Thyroid gland (tissue), 4 donors: ENCODE data around the gene PLEKHH1. TPM values are rescaled to one million over a fixed set of nuclear protein-coding genes. Genes with fewer than 3 reads are reported as not detected.
A peak's percentile ranks its signal among the peaks of the same experiment; 100 is the strongest.

ENCODE experiments used
- DNase-seq, 2 donors: peaks; one replicate each; pipeline ENCODE4 v3.0.0-alpha.2; 2019
- H3K27ac ChIP-seq, 3 donors: fragments of 200-600 bp; sonication (generic); 1 replicate in 2 of 3; 2 replicates in 1 of 3; pipeline ENCODE4 v1.5.1; 2016 to 2019; ENCODE audit warnings: mild to moderate bottlenecking in 1 of 3, moderate library complexity in 1 of 3
- H3K27me3 ChIP-seq: fragments of 200-600 bp; sonication (generic); one replicate; pipeline ENCODE4 v1.5.1; 2019
- H3K36me3 ChIP-seq, 2 donors: fragments of 200-600 bp; sonication (generic); one replicate each; pipeline ENCODE4 v1.5.1; 2016 to 2019
- H3K4me1 ChIP-seq, 2 donors: fragments of 200-600 bp; sonication (generic); one replicate each; pipeline ENCODE4 v1.5.1; 2017 to 2019
- H3K4me3 ChIP-seq, 3 donors: fragments of 200-600 bp; sonication (generic); replicated peaks in 1 of 3; 1 replicate in 2 of 3; 2 replicates in 1 of 3; pipeline ENCODE4 v1.5.1; 2016; ENCODE audit warnings: mild to moderate bottlenecking in 1 of 3
- H3K9me3 ChIP-seq: fragments of 200-600 bp; sonication (generic); one replicate; pipeline ENCODE4 v1.5.1; 2017
- POLR2A ChIP-seq, 2 donors: fragments of 450-650 bp; IDR thresholded peaks; one replicate each; pipeline ENCODE4 v1.6.1; 2017; ENCODE audit warnings: antibody characterized with exemption in 2 of 2, mild to moderate bottlenecking in 2 of 2, moderate library complexity in 1 of 2
- WGBS, 2 donors: methylation state at CpG; one replicate each; pipeline ENCODE4 v1.1.5; 2017; 5-methylcytosine and 5-hydroxymethylcytosine counted together
- intact Hi-C: fragments of 100-400 bp; cut with DNase I; formaldehyde crosslinking; loops from one replicate; pipeline ENCODE4 v1.15.1; 2023
- total RNA-seq, 4 donors: library from RNA; depleted of rRNA; stranded (reverse); fragments of >200 nt; gene quantifications; one replicate each; pipeline ENCODE4 v1.2.3, GENCODE V29; 2016
- TF ChIP-seq, protein P1 (sequence below), 6 experiments: fragments of 200-600 bp in 3 of 6; fragments of 450-650 bp in 3 of 6; sonication (generic) in 3 of 6; IDR thresholded peaks; one replicate each; pipeline ENCODE4 v1.5.1; 2016 to 2019; ENCODE audit warnings: antibody characterized with exemption in 6 of 6, mild to moderate bottlenecking in 2 of 6, inconsistent platforms in 1 of 6, moderate library complexity in 1 of 6

Gene PLEKHH1
- total RNA-seq, 4 donors from 2014 or later: 225 to 336 (median 241) TPM

DNA sequence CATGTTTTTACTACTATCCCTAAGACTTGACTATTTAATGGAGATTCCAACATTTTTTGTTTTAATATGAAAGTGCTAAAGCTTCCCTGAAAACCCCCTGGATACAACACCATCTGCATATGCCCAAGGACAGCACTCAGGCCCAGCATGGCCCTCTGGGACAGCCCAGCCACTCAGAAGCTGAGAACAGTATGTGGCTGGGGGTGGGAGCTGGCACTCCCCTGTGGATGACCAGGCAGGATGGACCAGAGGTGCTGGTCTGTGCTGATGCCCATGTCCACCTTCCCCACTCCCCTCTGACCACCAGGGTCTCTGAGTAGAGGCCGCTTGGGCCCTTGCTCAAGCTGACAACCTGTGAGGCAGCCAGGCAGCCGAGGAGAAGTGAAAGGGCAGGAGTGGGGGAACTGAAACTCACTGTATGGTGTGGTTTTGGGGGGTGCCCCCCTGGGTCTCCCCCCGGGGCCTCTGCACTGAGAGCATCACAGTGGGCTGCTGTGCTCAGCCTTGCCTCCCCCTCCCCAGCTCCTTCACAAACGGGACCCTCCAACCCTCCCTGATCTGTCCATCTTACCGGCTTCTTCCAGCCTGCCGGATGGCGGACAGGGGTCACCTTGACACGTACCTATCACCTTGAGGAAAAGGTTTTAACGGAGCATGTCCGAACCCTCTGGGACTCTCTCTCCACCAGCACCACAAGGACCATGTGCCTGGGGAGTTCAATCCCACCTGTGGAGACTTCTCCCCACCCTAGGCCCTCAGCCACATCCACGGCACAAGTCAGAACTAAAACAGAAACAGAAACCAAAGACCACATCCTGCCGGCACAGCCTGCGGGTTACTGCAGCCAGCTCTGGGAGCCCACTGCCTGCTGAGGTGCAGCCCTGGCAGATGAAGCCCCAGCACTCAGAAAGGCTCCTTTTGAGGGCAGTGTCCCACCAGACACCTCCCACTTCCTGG lies 44.9 kb upstream of the PLEKHH1 start, which contains the start of gene TMEM229B:
Gene TMEM229B (minus strand): TSS at position 785 of the 957 bp plus-strand sequence. CDS start 14,798 bp downstream, outside the sequence.
- Histone ChIP-seq H3K4me1 (peaks cover 0 to 3% of the 10 kb centered on the region in 2 donors), H3K27me3 (no peaks in the 10 kb centered on the region), H3K4me3 (peak within 1 kb of the TSS in 1 of 3 donors; percentile 9), H3K36me3 (no peaks in the 10 kb centered on the region), H3K27ac (peak within 1 kb of the TSS in 1 of 3 donors; percentile 12), H3K9me3 (no peaks in the 10 kb centered on the region)
- TF ChIP-seq POLR2A (IDR thresholded peaks at IDR 0.05): no peak
- TF ChIP-seq, protein P1, sequence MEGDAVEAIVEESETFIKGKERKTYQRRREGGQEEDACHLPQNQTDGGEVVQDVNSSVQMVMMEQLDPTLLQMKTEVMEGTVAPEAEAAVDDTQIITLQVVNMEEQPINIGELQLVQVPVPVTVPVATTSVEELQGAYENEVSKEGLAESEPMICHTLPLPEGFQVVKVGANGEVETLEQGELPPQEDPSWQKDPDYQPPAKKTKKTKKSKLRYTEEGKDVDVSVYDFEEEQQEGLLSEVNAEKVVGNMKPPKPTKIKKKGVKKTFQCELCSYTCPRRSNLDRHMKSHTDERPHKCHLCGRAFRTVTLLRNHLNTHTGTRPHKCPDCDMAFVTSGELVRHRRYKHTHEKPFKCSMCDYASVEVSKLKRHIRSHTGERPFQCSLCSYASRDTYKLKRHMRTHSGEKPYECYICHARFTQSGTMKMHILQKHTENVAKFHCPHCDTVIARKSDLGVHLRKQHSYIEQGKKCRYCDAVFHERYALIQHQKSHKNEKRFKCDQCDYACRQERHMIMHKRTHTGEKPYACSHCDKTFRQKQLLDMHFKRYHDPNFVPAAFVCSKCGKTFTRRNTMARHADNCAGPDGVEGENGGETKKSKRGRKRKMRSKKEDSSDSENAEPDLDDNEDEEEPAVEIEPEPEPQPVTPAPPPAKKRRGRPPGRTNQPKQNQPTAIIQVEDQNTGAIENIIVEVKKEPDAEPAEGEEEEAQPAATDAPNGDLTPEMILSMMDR (IDR thresholded peaks at IDR 0.05): no peak
- intact Hi-C loops: no loop called here
- peak; percentile 15 to 24 for DNase-seq
- WGBS, 2 donors: 74 to 81% methylated on average over 11 of the region's 13 CpGs

DNA sequence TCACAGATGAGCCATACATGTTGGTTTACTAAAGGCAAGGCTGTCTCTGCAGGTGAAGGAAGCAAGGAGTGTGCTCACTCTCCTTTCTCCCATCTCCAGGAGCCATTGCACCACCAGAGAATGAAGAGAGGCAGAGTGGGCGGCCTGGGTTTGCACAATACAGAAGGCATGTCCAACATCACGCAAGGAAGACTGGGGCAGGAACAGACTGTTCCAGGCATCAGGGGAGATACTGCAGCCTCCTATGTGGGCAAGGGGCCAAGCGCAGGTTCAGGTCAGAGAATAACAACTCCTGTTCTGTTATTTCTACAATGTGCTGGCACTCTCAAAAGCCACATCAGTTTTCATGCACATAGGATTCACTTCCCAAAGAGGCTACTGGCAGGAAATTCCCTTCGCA lies 42.9 kb upstream of the PLEKHH1 start:
- Histone ChIP-seq H3K27me3 (no peaks in the 10 kb centered on the region), H3K4me3 (no peak overlapping the region), H3K4me1 (peaks cover 0 to 3% of the 10 kb centered on the region in 2 donors), H3K9me3 (no peaks in the 10 kb centered on the region), H3K27ac (no peak overlapping the region), H3K36me3 (no peaks in the 10 kb centered on the region)
- peak in 1 of 2 donors; percentile 20 for DNase-seq
- no peak for TF ChIP-seq POLR2A (IDR thresholded peaks at IDR 0.05)
- TF ChIP-seq, protein P1 (IDR thresholded peaks at IDR 0.05): no peak
- intact Hi-C loops: no loop called here
- 83 to 90% methylated on average over 4 of the region's 4 CpGs for WGBS, 2 donors

DNA sequence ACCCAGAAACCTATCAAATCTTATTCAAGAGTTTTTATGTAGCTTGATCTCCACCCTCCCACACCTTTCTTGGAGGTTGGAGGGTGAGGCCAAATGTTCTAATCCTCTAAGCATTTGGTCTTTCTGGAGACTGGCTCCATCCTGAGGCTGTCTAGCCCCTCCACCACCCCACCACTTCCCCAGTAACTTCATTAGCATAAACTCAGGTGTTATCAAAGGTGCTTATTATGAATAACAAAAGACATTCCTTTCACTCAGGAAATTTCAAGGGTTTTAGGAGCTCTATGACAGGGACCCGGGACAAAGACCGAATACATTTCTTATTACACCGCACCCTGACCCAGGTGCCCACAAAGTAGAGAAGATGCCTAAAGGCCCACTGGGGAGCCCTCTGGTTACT lies 41.8 kb upstream of the PLEKHH1 start:
- no peaks in the 10 kb centered on the region for H3K4me1 ChIP-seq
- H3K27ac ChIP-seq: no peak overlapping the region
- WGBS, 2 donors: 96 to 97% methylated on average over 3 of the region's 3 CpGs
- no peak overlapping the region for H3K4me3 ChIP-seq
- H3K36me3 ChIP-seq: no peaks in the 10 kb centered on the region
- TF ChIP-seq POLR2A (IDR thresholded peaks at IDR 0.05): no peak
- TF ChIP-seq, protein P1 (IDR thresholded peaks at IDR 0.05): no peak
- intact Hi-C loops: no loop called here
- H3K27me3 ChIP-seq: no peaks in the 10 kb centered on the region
- DNase-seq: no peak
- H3K9me3 ChIP-seq: no peaks in the 10 kb centered on the region

DNA sequence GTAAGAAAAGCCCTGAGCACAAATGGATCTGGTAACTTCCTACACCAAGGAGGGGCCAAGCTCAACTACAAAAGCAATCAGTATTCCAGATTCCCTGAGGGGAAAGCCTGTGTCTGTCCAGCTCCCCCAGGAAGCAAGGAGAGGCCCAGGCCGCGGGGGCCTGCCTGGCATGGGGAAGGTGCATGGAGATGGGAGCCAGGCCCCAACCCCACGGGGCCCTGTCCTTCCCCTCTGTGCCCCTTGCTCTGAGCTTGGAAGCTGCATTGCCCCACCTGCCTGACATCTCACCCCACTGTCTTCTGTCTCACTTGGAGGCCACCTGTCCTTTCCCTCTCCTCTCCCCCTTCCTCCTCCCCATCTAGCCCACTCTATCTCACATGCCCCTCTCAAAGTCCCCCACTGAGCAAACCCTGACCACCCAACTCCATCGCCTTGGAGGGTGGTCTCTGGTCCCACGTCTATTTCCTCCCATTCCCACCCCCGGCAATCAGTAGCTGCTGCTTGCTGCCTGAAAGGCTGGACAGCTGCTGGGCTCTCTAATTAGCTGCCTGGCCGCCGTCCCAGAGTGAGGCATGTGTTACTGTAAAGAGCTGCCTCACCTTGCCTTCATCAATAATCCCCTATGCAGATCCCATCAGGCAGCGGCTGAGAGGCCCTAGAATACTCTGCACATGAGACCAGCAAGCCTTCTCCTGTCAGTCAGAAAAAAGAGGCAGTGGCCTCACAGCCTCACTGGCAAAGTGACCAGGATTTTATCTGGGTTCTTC lies 41.2 kb upstream of the PLEKHH1 start:
- WGBS, 2 donors: 74 to 83% methylated on average over 9 of the region's 9 CpGs
- Histone ChIP-seq H3K27ac (no peak overlapping the region), H3K36me3 (no peaks in the 10 kb centered on the region), H3K9me3 (no peaks in the 10 kb centered on the region), H3K4me3 (no peak overlapping the region), H3K27me3 (no peaks in the 10 kb centered on the region), H3K4me1 (no peaks in the 10 kb centered on the region)
- intact Hi-C loops: no loop called here
- DNase-seq: no peak
- no peak for TF ChIP-seq POLR2A (IDR thresholded peaks at IDR 0.05)
- TF ChIP-seq, protein P1 (IDR thresholded peaks at IDR 0.05): no peak
